HEK293 (cell line): ENCODE data around the gene RSRC1.

ENCODE experiments used
- CTCF ChIA-PET: fragments of 350-600 bp; formaldehyde crosslinking; extraction: SDS; loops from one replicate; lab custom pipeline; 2021; ENCODE audit warnings: antibody characterized with exemption; lab: Yijun Ruan, JAX
- POLR2A ChIA-PET: fragments of 300-600 bp; formaldehyde crosslinking; extraction: SDS; loops from one replicate; lab custom pipeline; 2020; ENCODE audit warnings: antibody characterized with exemption, inconsistent platforms; lab: Yijun Ruan, JAX
- H3K27ac ChIP-seq: fragments of 200-500 bp; sonication (Bioruptor generic); 2 replicates; pipeline ENCODE4 v1.5.1; 2014; ENCODE audit warnings: low read depth, low read length, control low read depth, inconsistent platforms; ENCODE audit errors: extremely low read depth
- H3K36me3 ChIP-seq, 2 experiments: fragments of 200-500 bp in 1 of 2; sonication (Bioruptor generic) in 1 of 2; 1 replicate in 1 of 2; 2 replicates in 1 of 2; pipeline ENCODE4 v1.5.1; 2014 to 2017; ENCODE audit warnings: inconsistent platforms in 2 of 2, low read length in 2 of 2; ENCODE audit not compliant: control insufficient read depth in 2 of 2, insufficient read depth in 1 of 2
- H3K4me1 ChIP-seq: fragments of 200-500 bp; sonication (Bioruptor generic); 2 replicates; pipeline ENCODE4 v1.5.1; 2014; ENCODE audit warnings: mild to moderate bottlenecking, low read length, inconsistent platforms; ENCODE audit not compliant: control insufficient read depth, insufficient read depth
- H3K4me3 ChIP-seq: 2 replicates; pipeline ENCODE4 v1.5.1; 2011; ENCODE audit warnings: low read depth, mild to moderate bottlenecking, control low read depth, low read length, moderate library complexity
- H3K9me3 ChIP-seq: fragments of 200-500 bp; sonication (Bioruptor generic); 2 replicates; pipeline ENCODE4 v1.5.1; 2014; ENCODE audit warnings: low read depth, low read length, inconsistent platforms; ENCODE audit not compliant: control insufficient read depth, insufficient read depth
- ATF2 ChIP-seq: fragments of 450-650 bp; formaldehyde crosslinking; IDR thresholded peaks from 2 replicates; pipeline ENCODE4 v1.5.1; 2016; ENCODE audit warnings: missing biosample characterization, missing genetic modification characterization, low read depth
- BCL6B ChIP-seq: fragments of 450-650 bp; formaldehyde crosslinking; IDR thresholded peaks from 2 replicates; pipeline ENCODE4 v1.5.1; 2017; ENCODE audit warnings: missing biosample characterization, missing genetic modification characterization
- EGR2 ChIP-seq: fragments of 450-650 bp; formaldehyde crosslinking; IDR thresholded peaks from 2 replicates; pipeline ENCODE4 v1.5.1; 2016; ENCODE audit warnings: low read depth, missing biosample characterization, missing genetic modification characterization
- GLIS1 ChIP-seq: fragments of 450-650 bp; formaldehyde crosslinking; IDR thresholded peaks from 2 replicates; pipeline ENCODE4 v1.5.1; 2016; ENCODE audit warnings: missing biosample characterization, missing genetic modification characterization
- KLF1 ChIP-seq: fragments of 450-650 bp; formaldehyde crosslinking; IDR thresholded peaks from 2 replicates; pipeline ENCODE4 v1.5.1; 2016; ENCODE audit warnings: missing biosample characterization, missing genetic modification characterization
- KLF9 ChIP-seq: fragments of 450-650 bp; formaldehyde crosslinking; IDR thresholded peaks from 2 replicates; pipeline ENCODE4 v1.5.1; 2016; ENCODE audit warnings: missing biosample characterization, missing genetic modification characterization, low read depth
- RBAK ChIP-seq: fragments of 450-650 bp; formaldehyde crosslinking; IDR thresholded peaks from 2 replicates; pipeline ENCODE4 v1.5.1; 2016; ENCODE audit warnings: missing biosample characterization, missing genetic modification characterization
- SETDB1 ChIP-seq: IDR thresholded peaks from one replicate; pipeline ENCODE4 v1.6.1; 2017; ENCODE audit warnings: mild to moderate bottlenecking, low read length, moderate library complexity, mixed read lengths; ENCODE audit not compliant: insufficient read length
- WT1 ChIP-seq: fragments of 450-650 bp; formaldehyde crosslinking; IDR thresholded peaks from 2 replicates; pipeline ENCODE4 v1.5.1; 2016; ENCODE audit warnings: missing biosample characterization, missing genetic modification characterization
- ZBTB1 ChIP-seq: fragments of 450-650 bp; formaldehyde crosslinking; IDR thresholded peaks from 2 replicates; pipeline ENCODE4 v1.5.1; 2016; ENCODE audit warnings: missing biosample characterization, missing genetic modification characterization
- ZBTB11 ChIP-seq: fragments of 450-650 bp; formaldehyde crosslinking; conservative IDR thresholded peaks from 2 replicates; pipeline ENCODE4 v1.5.1; 2016; ENCODE audit warnings: low read depth, missing biosample characterization, missing genetic modification characterization
- ZFHX2 ChIP-seq: fragments of 450-650 bp; formaldehyde crosslinking; conservative IDR thresholded peaks from 2 replicates; pipeline ENCODE4 v1.5.1; 2016; ENCODE audit warnings: missing biosample characterization, missing genetic modification characterization
- ZNF121 ChIP-seq: fragments of 450-650 bp; formaldehyde crosslinking; IDR thresholded peaks from 2 replicates; pipeline ENCODE4 v1.5.1; 2016; ENCODE audit warnings: missing biosample characterization, missing genetic modification characterization
- ZNF138 ChIP-seq: fragments of 450-650 bp; formaldehyde crosslinking; IDR thresholded peaks from 2 replicates; pipeline ENCODE4 v1.5.1; 2016; ENCODE audit warnings: missing biosample characterization, missing genetic modification characterization, borderline replicate concordance
- ZNF146 ChIP-seq: fragments of 450-650 bp; formaldehyde crosslinking; IDR thresholded peaks from 2 replicates; pipeline ENCODE4 v1.5.1; 2016; ENCODE audit warnings: missing biosample characterization, missing genetic modification characterization
- ZNF155 ChIP-seq: fragments of 450-650 bp; formaldehyde crosslinking; IDR thresholded peaks from 2 replicates; pipeline ENCODE4 v1.5.1; 2016; ENCODE audit warnings: missing biosample characterization, missing genetic modification characterization
- ZNF169 ChIP-seq: fragments of 450-650 bp; formaldehyde crosslinking; IDR thresholded peaks from 2 replicates; pipeline ENCODE4 v1.5.1; 2016; ENCODE audit warnings: missing biosample characterization, missing genetic modification characterization
- ZNF174 ChIP-seq: fragments of 450-650 bp; formaldehyde crosslinking; IDR thresholded peaks from 2 replicates; pipeline ENCODE4 v1.5.0; 2017; ENCODE audit warnings: missing biosample characterization, mild to moderate bottlenecking, missing genetic modification characterization
- ZNF211 ChIP-seq: fragments of 450-650 bp; formaldehyde crosslinking; IDR thresholded peaks from 2 replicates; pipeline ENCODE4 v1.5.1; 2016; ENCODE audit warnings: low read depth, missing biosample characterization, missing genetic modification characterization
- ZNF24 ChIP-seq: fragments of 450-650 bp; formaldehyde crosslinking; IDR thresholded peaks from 2 replicates; pipeline ENCODE4 v1.5.1; 2016; ENCODE audit warnings: missing biosample characterization, missing genetic modification characterization
- ZNF302 ChIP-seq: fragments of 450-650 bp; formaldehyde crosslinking; IDR thresholded peaks from 2 replicates; pipeline ENCODE4 v1.5.1; 2016; ENCODE audit warnings: missing biosample characterization, missing genetic modification characterization, low read depth
- ZNF311 ChIP-seq: fragments of 450-650 bp; formaldehyde crosslinking; IDR thresholded peaks from 2 replicates; pipeline ENCODE4 v1.5.1; 2017; ENCODE audit warnings: missing biosample characterization, missing genetic modification characterization, borderline replicate concordance
- ZNF555 ChIP-seq: fragments of 450-650 bp; formaldehyde crosslinking; conservative IDR thresholded peaks from 2 replicates; pipeline ENCODE4 v1.5.1; 2017; ENCODE audit warnings: missing biosample characterization, mild to moderate bottlenecking, missing genetic modification characterization, inconsistent platforms
- ZNF560 ChIP-seq: fragments of 450-650 bp; formaldehyde crosslinking; IDR thresholded peaks from 2 replicates; pipeline ENCODE4 v1.5.1; 2017; ENCODE audit warnings: missing biosample characterization, missing genetic modification characterization, borderline replicate concordance
- ZNF561 ChIP-seq: fragments of 450-650 bp; IDR thresholded peaks from 2 replicates; pipeline ENCODE4 v1.5.1; 2018; ENCODE audit warnings: missing biosample characterization, missing genetic modification characterization, borderline replicate concordance
- ZNF585B ChIP-seq: fragments of 450-650 bp; formaldehyde crosslinking; IDR thresholded peaks from 2 replicates; pipeline ENCODE4 v1.5.1; 2016; ENCODE audit warnings: missing biosample characterization, missing genetic modification characterization
- ZNF624 ChIP-seq: fragments of 450-650 bp; formaldehyde crosslinking; IDR thresholded peaks from 2 replicates; pipeline ENCODE4 v1.5.1; 2017; ENCODE audit warnings: missing biosample characterization, missing genetic modification characterization
- ZNF629 ChIP-seq: fragments of 450-650 bp; formaldehyde crosslinking; IDR thresholded peaks from 2 replicates; pipeline ENCODE4 v1.5.1; 2017; ENCODE audit warnings: missing biosample characterization, missing genetic modification characterization
- ZNF660 ChIP-seq: fragments of 450-650 bp; IDR thresholded peaks from 2 replicates; pipeline ENCODE4 v1.5.1; 2018; ENCODE audit warnings: missing biosample characterization, mild to moderate bottlenecking, missing genetic modification characterization
- ZNF670 ChIP-seq: fragments of 450-650 bp; formaldehyde crosslinking; IDR thresholded peaks from 2 replicates; pipeline ENCODE4 v1.5.1; 2016; ENCODE audit warnings: missing biosample characterization, missing genetic modification characterization, low read depth
- ZNF677 ChIP-seq: fragments of 450-650 bp; IDR thresholded peaks from 2 replicates; pipeline ENCODE4 v1.5.0; 2018; ENCODE audit warnings: missing biosample characterization, mild to moderate bottlenecking, missing genetic modification characterization, moderate library complexity
- ZNF692 ChIP-seq: fragments of 450-650 bp; formaldehyde crosslinking; IDR thresholded peaks from 2 replicates; pipeline ENCODE4 v1.5.1; 2016; ENCODE audit warnings: missing biosample characterization, missing genetic modification characterization
- ZNF792 ChIP-seq: fragments of 450-650 bp; formaldehyde crosslinking; IDR thresholded peaks from 2 replicates; pipeline ENCODE4 v1.5.1; 2016; ENCODE audit warnings: missing biosample characterization, missing genetic modification characterization

The RSRC1 gene

GRCh38 chr3:158491968-158492367 lies 382.1 kb downstream of the RSRC1 start:
- POLR2A ChIA-PET, result no interaction called here

GRCh38 chr3:158492685-158493084 lies 382.8 kb downstream of the RSRC1 start:
- H3K9me3 ChIP-seq, result no peaks in the 10 kb centered on the region
- peak overlapping the region; percentile 37; the same call in 1 of the 2 replicates for H3K27ac ChIP-seq
- ChIA-PET CTCF (interaction anchor here (1.5 kb wide), 1 partner anchor 9 kb away, joined by 4 read pairs; no protein-coding TSS in a partner anchor), POLR2A (no interaction called here)
- H3K36me3 ChIP-seq, result no peaks in the 10 kb centered on the region
- H3K4me1 ChIP-seq, result no peaks in the 10 kb centered on the region
- H3K4me3 ChIP-seq, result no peak overlapping the region
- TF ChIP-seq KLF9, result no peak
- TF ChIP-seq ZBTB1 (tag by site-specific recombination), result no peak
- TF ChIP-seq ZNF660, result no peak
- no peak for TF ChIP-seq ZNF561 (tag by site-specific recombination)
- peak; percentile 87 for TF ChIP-seq ZFHX2 (tag by site-specific recombination)
- TF ChIP-seq ZNF302 (tag by site-specific recombination), result no peak
- no peak for TF ChIP-seq ZNF121 (tag by site-specific recombination)
- no peak for TF ChIP-seq ZNF792 (tag by site-specific recombination)
- peak; percentile 87 for TF ChIP-seq WT1 (tag by site-specific recombination)
- no peak for TF ChIP-seq ZNF146 (tag by site-specific recombination)
- no peak for TF ChIP-seq ZNF555 (tag by site-specific recombination)
- no peak for TF ChIP-seq ZNF169
- TF ChIP-seq ZNF677 (tag by site-specific recombination), result no peak
- TF ChIP-seq ZNF138 (tag by site-specific recombination), result no peak
- TF ChIP-seq ZBTB11 (tag by site-specific recombination), result no peak
- TF ChIP-seq ZNF174 (tag by site-specific recombination), result no peak
- no peak for TF ChIP-seq ZNF692 (tag by site-specific recombination)
- TF ChIP-seq ZNF155 (tag by site-specific recombination), result no peak
- no peak for TF ChIP-seq ZNF211 (tag by site-specific recombination)

More at GRCh38 chr3:158491968-158492367, 382.1 kb downstream of the RSRC1 start:
- Histone ChIP-seq H3K4me1 (no peaks in the 10 kb centered on the region), H3K4me3 (no peak overlapping the region), H3K27ac (no peak overlapping the region), H3K9me3 (no peaks in the 10 kb centered on the region), H3K36me3 (no peaks in the 10 kb centered on the region)
- CTCF ChIA-PET, result no interaction called here
- no peak for TF ChIP-seq ZNF138 (tag by site-specific recombination)
- TF ChIP-seq ZNF311 (tag by site-specific recombination), result no peak
- TF ChIP-seq WT1 (tag by site-specific recombination), result peak; percentile 97
- TF ChIP-seq ZNF624 (tag by site-specific recombination), result no peak
- no peak for TF ChIP-seq ZNF24 (tag by site-specific recombination)
- TF ChIP-seq ZNF560 (tag by site-specific recombination), result no peak
- peak; percentile 91 for TF ChIP-seq SETDB1
- TF ChIP-seq ATF2 (tag by site-specific recombination), result no peak
- no peak for TF ChIP-seq ZNF670
- TF ChIP-seq BCL6B (tag by site-specific recombination), result no peak
- TF ChIP-seq KLF1 (tag by site-specific recombination), result peak; percentile 67; the same call in 1 of the 2 replicates
- TF ChIP-seq GLIS1 (tag by site-specific recombination), result peak; percentile 69
- TF ChIP-seq ZFHX2 (tag by site-specific recombination), result peak; percentile 33
- no peak for TF ChIP-seq ZNF629
- no peak for TF ChIP-seq RBAK (tag by site-specific recombination)
- peak; percentile 37; the same call in 1 of the 2 replicates for TF ChIP-seq EGR2 (tag by site-specific recombination)
- no peak for TF ChIP-seq ZNF585B (tag by site-specific recombination)
